ENCODE measurements around the gene SLC25A19.
"Not testable (repeated sequence)": the region's sequence is repeated elsewhere in the genome, so short reads cannot be mapped to it uniquely, and the experiment has no call there.

Gene SLC25A19

GRCh38 chr17:75301502-75302206, 12.4 kb upstream of the SLC25A19 start:
- peak overlapping the region; percentile 31 for H3K27ac ChIP-seq
- H3K36me3 ChIP-seq = no peaks in the 10 kb centered on the region
- H3K9me3 ChIP-seq = no peaks in the 10 kb centered on the region
- no peak for TF ChIP-seq CTCF (IDR thresholded peaks at IDR 0.05)
- H3K4me3 ChIP-seq (ENCODE audit: low read depth in 1 of 2, low read length in 1 of 2) = peak overlapping the region in 1 of 2 experiments; percentile 29
- H3K27me3 ChIP-seq = no peaks in the 10 kb centered on the region
- H3K4me1 ChIP-seq (ENCODE audit: control insufficient read depth in 1 of 2, insufficient read depth in 1 of 2, low read depth in 1 of 2, low read length in 1 of 2) = peaks cover 38 to 43% of the 10 kb centered on the region in 2 experiments

GRCh38 chr17:75301049-75301448, 11.8 kb upstream of the SLC25A19 start:
- H3K4me3 ChIP-seq (ENCODE audit: low read depth in 1 of 2, low read length in 1 of 2) = peak overlapping the region in 1 of 2 experiments; percentile 29
- H3K36me3 ChIP-seq = no peaks in the 10 kb centered on the region
- no peak for TF ChIP-seq CTCF (IDR thresholded peaks at IDR 0.05)
- no peaks in the 10 kb centered on the region for H3K9me3 ChIP-seq
- peak overlapping the region; percentile 31 for H3K27ac ChIP-seq
- H3K27me3 ChIP-seq = no peaks in the 10 kb centered on the region
- H3K4me1 ChIP-seq (ENCODE audit: control insufficient read depth in 1 of 2, insufficient read depth in 1 of 2, low read depth in 1 of 2, low read length in 1 of 2) = peaks cover 43 to 49% of the 10 kb centered on the region in 2 experiments

- H3K4me3 ChIP-seq (ENCODE audit: low read depth in 1 of 2, low read length in 1 of 2) = no peak overlapping the region
- H3K27me3 ChIP-seq = no peaks in the 10 kb centered on the region
- H3K4me1 ChIP-seq (ENCODE audit: control insufficient read depth in 1 of 2, insufficient read depth in 1 of 2, low read depth in 1 of 2, low read length in 1 of 2) = peaks cover 51 to 54% of the 10 kb centered on the region in 2 experiments
- H3K36me3 ChIP-seq = no peaks in the 10 kb centered on the region
- no peak for TF ChIP-seq CTCF (IDR thresholded peaks at IDR 0.05)
- H3K27ac ChIP-seq = no peak overlapping the region
- H3K9me3 ChIP-seq = no peaks in the 10 kb centered on the region
Measured at GRCh38 chr17:75300280-75300679, 11.0 kb upstream of the SLC25A19 start.

GRCh38 chr17:75295201-75296158, 6.2 kb upstream of the SLC25A19 start:
- no peak for TF ChIP-seq CTCF (IDR thresholded peaks at IDR 0.05)

GRCh38 chr17:75292810-75293448, 3.7 kb upstream of the SLC25A19 start:
- Histone ChIP-seq H3K4me1 (ENCODE audit: control insufficient read depth in 1 of 2, insufficient read depth in 1 of 2, low read depth in 1 of 2, low read length in 1 of 2) (peaks cover 54 to 67% of the 10 kb centered on the region in 2 experiments), H3K27ac (peak overlapping the region; percentile 39)
- not testable (repeated sequence) for H3K27me3 ChIP-seq; H3K4me3 ChIP-seq (ENCODE audit: low read depth in 1 of 2, low read length in 1 of 2); H3K36me3 ChIP-seq; H3K9me3 ChIP-seq

More at GRCh38 chr17:75295201-75296158, 6.2 kb upstream of the SLC25A19 start:
- Histone ChIP-seq H3K36me3 (no peaks in the 10 kb centered on the region), H3K4me3 (ENCODE audit: low read depth in 1 of 2, low read length in 1 of 2) (peak overlapping the region; percentile 19 to 23), H3K27me3 (no peaks in the 10 kb centered on the region), H3K9me3 (no peaks in the 10 kb centered on the region), H3K4me1 (ENCODE audit: control insufficient read depth in 1 of 2, insufficient read depth in 1 of 2, low read depth in 1 of 2, low read length in 1 of 2) (peaks cover 43 to 59% of the 10 kb centered on the region in 2 experiments), H3K27ac (peak overlapping the region; percentile 96)

Measured in neutrophil (primary cell).